MM.1S (cell line): ENCODE results near the gene C12orf56.

Source experiments
- CTCF ChIP-seq: fragments of 300-600 bp; sonication (generic); IDR thresholded peaks from 2 replicates; pipeline ENCODE4 v1.5.1; 2016; ENCODE audit warnings: antibody characterized with exemption, low read length, mixed read lengths
- EZH2phosphoT487 ChIP-seq: fragments of 300-600 bp; sonication (generic); IDR thresholded peaks from 2 replicates; pipeline ENCODE4 v1.6.1; 2018; ENCODE audit warnings: antibody characterized with exemption, low read length

- TF ChIP-seq CTCF (no peak), EZH2phosphoT487 (no peak)
These were observed 106.3 kb downstream of the C12orf56 start for GRCh38 chr12:64284256-64284655.
